Measurements from ENCODE around the gene PROS1.
"Not testable (repeated sequence)": the region's sequence is repeated elsewhere in the genome, so short reads cannot be mapped to it uniquely, and the experiment has no call there.

PROS1 gene

GRCh38 chr3:93969997-93970396 lies 3.7 kb downstream of the PROS1 start:
- H3K9ac ChIP-seq (ENCODE audit: low read depth, low read length): no peak overlapping the region
- no peak overlapping the region for H3K27ac ChIP-seq (ENCODE audit: low read depth, low read length)
- H3K27me3 ChIP-seq (ENCODE audit: control insufficient read depth, insufficient read depth, low read length): peaks cover 22% of the 10 kb centered on the region
- 0 out of 2 replicates have a peak, but pooled peaks cover 6% of the 10 kb centered on the region for H3K4me1 ChIP-seq (ENCODE audit: control insufficient read depth, insufficient read depth, low read length)
- H3K36me3 ChIP-seq (ENCODE audit: control insufficient read depth, insufficient read depth, low read length): no peaks in the 10 kb centered on the region
- H3K4me3 ChIP-seq (ENCODE audit: low read depth, low read length): no peak overlapping the region
- peaks cover 16% of the 10 kb centered on the region; the same call in 1 of the 2 replicates for H3K9me3 ChIP-seq (ENCODE audit: control insufficient read depth, insufficient read depth, low read length)

GRCh38 chr3:93969443-93969842 lies 4.3 kb downstream of the PROS1 start:
- no peak overlapping the region for H3K9ac ChIP-seq (ENCODE audit: low read depth, low read length)
- H3K4me1 ChIP-seq (ENCODE audit: control insufficient read depth, insufficient read depth, low read length): 0 out of 2 replicates have a peak, but pooled peaks cover 6% of the 10 kb centered on the region
- peaks cover 16% of the 10 kb centered on the region; the same call in 1 of the 2 replicates for H3K9me3 ChIP-seq (ENCODE audit: control insufficient read depth, insufficient read depth, low read length)
- no peak overlapping the region for H3K4me3 ChIP-seq (ENCODE audit: low read depth, low read length)
- H3K27me3 ChIP-seq (ENCODE audit: control insufficient read depth, insufficient read depth, low read length): peaks cover 22% of the 10 kb centered on the region
- no peaks in the 10 kb centered on the region for H3K36me3 ChIP-seq (ENCODE audit: control insufficient read depth, insufficient read depth, low read length)
- H3K27ac ChIP-seq (ENCODE audit: low read depth, low read length): no peak overlapping the region

DNA sequence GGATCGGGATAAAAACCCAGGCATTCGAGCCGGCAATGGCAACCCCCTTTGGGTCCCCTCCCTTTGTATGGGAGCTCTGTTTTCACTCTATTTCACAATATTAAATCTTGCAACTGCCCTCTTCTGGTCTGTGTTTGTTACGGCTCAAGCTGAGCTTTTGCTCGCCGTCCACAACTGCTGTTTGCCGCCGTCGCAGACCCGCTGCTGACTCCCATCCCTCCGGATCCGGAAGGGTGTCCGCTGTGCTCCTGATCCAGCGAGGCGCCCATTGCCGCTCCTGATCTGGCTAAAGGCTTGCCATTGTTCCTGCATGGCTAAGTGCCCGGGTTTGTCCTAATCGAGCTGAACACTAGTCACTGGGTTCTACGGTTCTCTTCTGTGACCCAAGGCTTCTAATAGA lies 8.6 kb downstream of the PROS1 start:
- not testable (repeated sequence) for H3K27me3 ChIP-seq (ENCODE audit: control insufficient read depth, insufficient read depth, low read length); H3K9ac ChIP-seq (ENCODE audit: low read depth, low read length); H3K36me3 ChIP-seq (ENCODE audit: control insufficient read depth, insufficient read depth, low read length); H3K4me3 ChIP-seq (ENCODE audit: low read depth, low read length); H3K4me1 ChIP-seq (ENCODE audit: control insufficient read depth, insufficient read depth, low read length); H3K27ac ChIP-seq (ENCODE audit: low read depth, low read length)
- H3K9me3 ChIP-seq (ENCODE audit: control insufficient read depth, insufficient read depth, low read length): peaks cover 52% of the 10 kb centered on the region

DNA sequence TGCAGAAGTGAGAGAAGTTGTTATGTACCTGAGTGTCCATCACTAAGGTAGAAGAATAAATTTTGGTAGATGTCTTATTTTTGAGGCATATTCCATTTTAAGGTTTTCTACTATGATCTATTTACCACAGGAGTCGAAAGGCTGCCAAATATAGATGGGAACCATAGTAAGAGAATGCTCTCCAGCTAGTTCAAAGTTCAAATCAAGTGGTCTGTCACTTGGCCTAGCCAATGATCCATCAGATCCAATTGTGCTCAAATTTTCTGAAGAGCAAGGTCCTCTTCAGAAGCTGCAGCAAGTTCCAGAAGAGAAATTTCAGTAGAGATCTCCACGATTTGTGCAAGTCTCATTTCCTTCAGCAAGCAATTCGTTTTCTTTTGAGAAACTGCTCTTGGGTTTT lies 10.9 kb downstream of the PROS1 start:
- Histone ChIP-seq H3K9ac (ENCODE audit: low read depth, low read length) (no peak overlapping the region), H3K27me3 (ENCODE audit: control insufficient read depth, insufficient read depth, low read length) (no peaks in the 10 kb centered on the region), H3K4me1 (ENCODE audit: control insufficient read depth, insufficient read depth, low read length) (no peaks in the 10 kb centered on the region), H3K36me3 (ENCODE audit: control insufficient read depth, insufficient read depth, low read length) (no peaks in the 10 kb centered on the region), H3K9me3 (ENCODE audit: control insufficient read depth, insufficient read depth, low read length) (peaks cover 69% of the 10 kb centered on the region), H3K27ac (ENCODE audit: low read depth, low read length) (no peak overlapping the region), H3K4me3 (ENCODE audit: low read depth, low read length) (no peak overlapping the region)

- Histone ChIP-seq H3K4me1 (ENCODE audit: control insufficient read depth, insufficient read depth, low read length) (no peaks in the 10 kb centered on the region), H3K36me3 (ENCODE audit: control insufficient read depth, insufficient read depth, low read length) (no peaks in the 10 kb centered on the region), H3K9me3 (ENCODE audit: control insufficient read depth, insufficient read depth, low read length) (peaks cover 76% of the 10 kb centered on the region), H3K9ac (ENCODE audit: low read depth, low read length) (no peak overlapping the region), H3K27ac (ENCODE audit: low read depth, low read length) (no peak overlapping the region), H3K27me3 (ENCODE audit: control insufficient read depth, insufficient read depth, low read length) (no peaks in the 10 kb centered on the region), H3K4me3 (ENCODE audit: low read depth, low read length) (no peak overlapping the region)
Observed at GRCh38 chr3:93961489-93961888, 12.2 kb downstream of the PROS1 start.

DNA sequence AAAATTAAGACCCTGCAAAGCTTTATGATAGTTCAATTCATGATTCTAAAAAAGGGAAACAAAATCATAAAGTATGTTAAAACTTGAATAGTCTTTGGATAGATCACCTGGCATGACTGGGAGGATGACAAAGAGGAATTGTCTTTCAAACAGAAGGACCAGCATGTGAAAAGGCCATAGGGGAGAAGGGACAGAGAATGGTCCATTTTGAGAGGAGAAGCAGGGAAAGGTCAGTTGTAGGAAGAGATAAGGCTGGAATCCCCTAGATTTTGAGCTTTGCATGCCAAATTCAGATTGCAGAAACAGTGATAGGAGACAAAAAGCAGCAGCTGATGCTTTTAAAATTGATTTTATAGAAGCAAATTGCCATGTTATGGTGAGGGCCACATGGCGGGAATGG lies 12.7 kb downstream of the PROS1 start:
- Histone ChIP-seq H3K4me3 (ENCODE audit: low read depth, low read length) (no peak overlapping the region), H3K27ac (ENCODE audit: low read depth, low read length) (no peak overlapping the region), H3K9ac (ENCODE audit: low read depth, low read length) (no peak overlapping the region), H3K4me1 (ENCODE audit: control insufficient read depth, insufficient read depth, low read length) (no peaks in the 10 kb centered on the region), H3K36me3 (ENCODE audit: control insufficient read depth, insufficient read depth, low read length) (no peaks in the 10 kb centered on the region), H3K9me3 (ENCODE audit: control insufficient read depth, insufficient read depth, low read length) (peaks cover 76% of the 10 kb centered on the region), H3K27me3 (ENCODE audit: control insufficient read depth, insufficient read depth, low read length) (no peaks in the 10 kb centered on the region)

GRCh38 chr3:93949958-93950357 lies 23.7 kb downstream of the PROS1 start:
- H3K4me3 ChIP-seq (ENCODE audit: low read depth, low read length); H3K27ac ChIP-seq (ENCODE audit: low read depth, low read length); H3K27me3 ChIP-seq (ENCODE audit: control insufficient read depth, insufficient read depth, low read length); H3K4me1 ChIP-seq (ENCODE audit: control insufficient read depth, insufficient read depth, low read length); H3K36me3 ChIP-seq (ENCODE audit: control insufficient read depth, insufficient read depth, low read length); H3K9ac ChIP-seq (ENCODE audit: low read depth, low read length): not testable (repeated sequence)
- H3K9me3 ChIP-seq (ENCODE audit: control insufficient read depth, insufficient read depth, low read length): peaks cover 32% of the 10 kb centered on the region

DNA sequence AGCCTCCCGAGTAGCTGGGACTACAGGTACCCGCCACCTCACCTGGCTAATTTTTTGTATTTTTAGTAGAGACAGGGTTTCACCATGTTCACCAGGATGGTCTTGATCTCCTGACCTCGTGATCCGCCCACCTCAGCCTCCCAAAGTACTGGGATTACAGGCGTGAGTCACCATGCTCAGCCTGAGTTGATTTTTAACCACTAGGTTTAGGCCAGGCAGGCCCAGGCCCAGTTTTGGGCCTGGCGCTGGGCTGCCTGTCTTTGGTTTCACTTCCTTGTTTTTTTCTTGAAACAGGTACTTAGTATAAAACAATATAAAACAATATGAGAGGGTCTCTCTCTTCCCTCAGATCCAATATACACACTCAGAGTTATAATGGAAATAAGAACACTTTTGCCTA lies 36.2 kb downstream of the PROS1 start:
- H3K27ac ChIP-seq (ENCODE audit: low read depth, low read length); H3K36me3 ChIP-seq (ENCODE audit: control insufficient read depth, insufficient read depth, low read length); H3K4me3 ChIP-seq (ENCODE audit: low read depth, low read length); H3K9ac ChIP-seq (ENCODE audit: low read depth, low read length); H3K4me1 ChIP-seq (ENCODE audit: control insufficient read depth, insufficient read depth, low read length); H3K27me3 ChIP-seq (ENCODE audit: control insufficient read depth, insufficient read depth, low read length): not testable (repeated sequence)
- H3K9me3 ChIP-seq (ENCODE audit: control insufficient read depth, insufficient read depth, low read length): peaks cover 61% of the 10 kb centered on the region

GRCh38 chr3:93936549-93936948 lies 37.1 kb downstream of the PROS1 start:
- peaks cover 55% of the 10 kb centered on the region for H3K9me3 ChIP-seq (ENCODE audit: control insufficient read depth, insufficient read depth, low read length)
- H3K4me3 ChIP-seq (ENCODE audit: low read depth, low read length): no peak overlapping the region
- no peak overlapping the region for H3K9ac ChIP-seq (ENCODE audit: low read depth, low read length)
- H3K27me3 ChIP-seq (ENCODE audit: control insufficient read depth, insufficient read depth, low read length): no peaks in the 10 kb centered on the region
- no peaks in the 10 kb centered on the region for H3K4me1 ChIP-seq (ENCODE audit: control insufficient read depth, insufficient read depth, low read length)
- no peak overlapping the region for H3K27ac ChIP-seq (ENCODE audit: low read depth, low read length)
- H3K36me3 ChIP-seq (ENCODE audit: control insufficient read depth, insufficient read depth, low read length): no peaks in the 10 kb centered on the region

- Histone ChIP-seq H3K9ac (ENCODE audit: low read depth, low read length) (no peak overlapping the region), H3K9me3 (ENCODE audit: control insufficient read depth, insufficient read depth, low read length) (peaks cover 67% of the 10 kb centered on the region), H3K36me3 (ENCODE audit: control insufficient read depth, insufficient read depth, low read length) (no peaks in the 10 kb centered on the region), H3K4me3 (ENCODE audit: low read depth, low read length) (no peak overlapping the region), H3K27ac (ENCODE audit: low read depth, low read length) (no peak overlapping the region), H3K27me3 (ENCODE audit: control insufficient read depth, insufficient read depth, low read length) (no peaks in the 10 kb centered on the region), H3K4me1 (ENCODE audit: control insufficient read depth, insufficient read depth, low read length) (no peaks in the 10 kb centered on the region)
Observed at GRCh38 chr3:93934366-93935046, 39.2 kb downstream of the PROS1 start.

DNA sequence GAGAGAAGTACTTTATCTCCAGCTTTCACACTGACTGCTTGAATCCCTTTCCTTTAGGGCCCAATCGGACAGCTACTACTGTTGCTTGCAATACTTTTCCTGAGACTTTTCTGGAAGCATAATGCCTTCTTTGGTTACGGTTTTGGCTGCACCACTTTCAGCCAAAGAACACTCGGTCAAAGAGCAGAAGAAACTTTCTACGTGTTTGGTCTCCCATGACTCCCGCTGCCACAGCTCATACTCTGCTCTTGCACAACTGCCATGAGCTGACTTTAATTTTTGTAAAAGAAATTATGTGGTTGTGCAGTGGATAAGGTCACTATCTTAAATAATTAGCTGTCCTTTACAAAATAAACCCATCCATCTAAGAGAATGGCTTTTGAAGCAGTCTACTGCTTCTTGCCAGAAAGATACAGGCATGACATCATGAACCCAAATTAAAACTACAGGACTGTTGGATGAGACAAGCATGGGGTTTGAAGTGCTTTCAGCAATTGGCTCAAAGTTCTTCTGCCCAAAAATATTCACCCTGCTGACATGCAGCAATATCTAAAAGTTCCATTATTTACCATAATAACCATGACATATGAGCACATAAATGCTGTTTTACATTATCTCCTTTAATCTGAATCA lies 42.0 kb downstream of the PROS1 start:
- Histone ChIP-seq H3K27ac (ENCODE audit: low read depth, low read length) (no peak overlapping the region), H3K27me3 (ENCODE audit: control insufficient read depth, insufficient read depth, low read length) (no peaks in the 10 kb centered on the region), H3K9me3 (ENCODE audit: control insufficient read depth, insufficient read depth, low read length) (peaks cover 78% of the 10 kb centered on the region), H3K4me1 (ENCODE audit: control insufficient read depth, insufficient read depth, low read length) (no peaks in the 10 kb centered on the region), H3K36me3 (ENCODE audit: control insufficient read depth, insufficient read depth, low read length) (no peaks in the 10 kb centered on the region), H3K4me3 (ENCODE audit: low read depth, low read length) (no peak overlapping the region), H3K9ac (ENCODE audit: low read depth, low read length) (no peak overlapping the region)
